NCI-H460 (cell line): ENCODE measurements around the gene CHST11. TPM values are rescaled to one million over a fixed set of nuclear protein-coding genes. Genes with fewer than 3 reads are reported as not detected.

Source experiments
- DNase-seq: peaks from one replicate; pipeline ENCODE4 v3.0.0-alpha.2; 2016; ENCODE audit warnings: low read depth; ENCODE audit errors: extremely low read depth
- polyA plus RNA-seq: library from polyadenylated mRNA; depleted of rRNA; stranded (reverse); fragments of >200 nt; gene quantifications from 2 replicates; pipeline ENCODE4 v1.2.3, GENCODE V29; 2014; cell fraction: nucleus; rRNA removed
- total RNA-seq: library from RNA; depleted of rRNA; stranded (reverse); fragments of >200 nt; shearing (Covaris generic); gene quantifications from 2 replicates; pipeline ENCODE4 v1.2.3, GENCODE V29; 2014; rRNA removed

The CHST11 gene
- total RNA-seq, result 2.9 and 4.2 TPM in 2 replicates
- polyA plus RNA-seq, result 1.7 and 10.6 TPM in 2 replicates

- DNase-seq, result peak; percentile 40
Measured at GRCh38 chr12:104456417-104456949, at the start of gene CHST11. Gene CHST11, plus strand, starts transcription at chr12:104456948.

- DNase-seq, result no peak
Measured at GRCh38 chr12:104407438-104407837, 49.3 kb upstream of the CHST11 start.

- no peak for DNase-seq
Measured at GRCh38 chr12:104407922-104408321, 48.8 kb upstream of the CHST11 start.

GRCh38 chr12:104410326-104410725 is 46.4 kb upstream of the CHST11 start:
- DNase-seq, result no peak

GRCh38 chr12:104410786-104411185 is 46.0 kb upstream of the CHST11 start:
- DNase-seq, result no peak

- DNase-seq, result no peak
Measured at GRCh38 chr12:104411826-104412641, 44.7 kb upstream of the CHST11 start.

GRCh38 chr12:104412681-104413080 is 44.1 kb upstream of the CHST11 start:
- no peak for DNase-seq

- DNase-seq, result no peak
Measured at GRCh38 chr12:104413330-104413729, 43.4 kb upstream of the CHST11 start.

- no peak for DNase-seq
Measured at GRCh38 chr12:104414581-104415341, 42.0 kb upstream of the CHST11 start.

- DNase-seq, result no peak
Measured at GRCh38 chr12:104415342-104415980, 41.3 kb upstream of the CHST11 start.

GRCh38 chr12:104416136-104416535 is 40.6 kb upstream of the CHST11 start:
- no peak for DNase-seq

GRCh38 chr12:104416585-104416984 is 40.2 kb upstream of the CHST11 start:
- DNase-seq, result no peak

GRCh38 chr12:104419717-104420116 is 37.0 kb upstream of the CHST11 start:
- no peak for DNase-seq

GRCh38 chr12:104420868-104421267 is 35.9 kb upstream of the CHST11 start:
- no peak for DNase-seq

GRCh38 chr12:104421343-104421742 is 35.4 kb upstream of the CHST11 start:
- no peak for DNase-seq

GRCh38 chr12:104422441-104422840 is 34.3 kb upstream of the CHST11 start:
- no peak for DNase-seq

- no peak for DNase-seq
Measured at GRCh38 chr12:104423273-104423672, 33.5 kb upstream of the CHST11 start.

GRCh38 chr12:104423809-104424208 is 32.9 kb upstream of the CHST11 start:
- no peak for DNase-seq

- no peak for DNase-seq
Measured at GRCh38 chr12:104424955-104425354, 31.8 kb upstream of the CHST11 start.

GRCh38 chr12:104425614-104426013 is 31.1 kb upstream of the CHST11 start:
- DNase-seq, result no peak

- DNase-seq, result no peak
Measured at GRCh38 chr12:104426926-104427546, 29.7 kb upstream of the CHST11 start.
